GM12878 (cell line): ENCODE results near the gene SLCO1A2.

Experiments used
- EP300 ChIP-seq, 2 experiments: fragments of 150-350 bp in 1 of 2; IDR thresholded peaks; 2 replicates each; pipeline ENCODE4 v1.6.1; 2011 to 2012; ENCODE audit warnings: low read depth in 2 of 2, low read length in 2 of 2, borderline replicate concordance in 1 of 2, improper control_type of control experiment in 1 of 2, inconsistent platforms in 1 of 2; ENCODE audit not compliant: control insufficient read depth in 1 of 2
- GABPA ChIP-seq: IDR thresholded peaks from 2 replicates; pipeline ENCODE4 v1.6.1; 2014; ENCODE audit warnings: antibody characterized with exemption, low read depth, mild to moderate bottlenecking, inconsistent platforms
- SUZ12 ChIP-seq: fragments of 200-600 bp; sonication (generic); IDR thresholded peaks from one replicate; pipeline ENCODE4 v1.6.1; 2018; ENCODE audit warnings: antibody characterized with exemption, mild to moderate bottlenecking; ENCODE audit not compliant: unreplicated experiment
- TARDBP ChIP-seq: IDR thresholded peaks from 2 replicates; pipeline ENCODE4 v1.6.1; 2016; ENCODE audit warnings: borderline replicate concordance
- TF ChIP-seq, protein P1 (sequence below): fragments of 450-650 bp; IDR thresholded peaks from 2 replicates; pipeline ENCODE4 v1.6.1; 2014; ENCODE audit warnings: mild to moderate bottlenecking
- TF ChIP-seq, protein P2 (sequence below): IDR thresholded peaks from 2 replicates; pipeline ENCODE4 v1.6.1; 2011; ENCODE audit warnings: mild to moderate bottlenecking, low read depth, low read length, moderate library complexity; ENCODE audit not compliant: insufficient replicate concordance
- TF ChIP-seq, protein P3 (sequence below), 3 experiments: IDR thresholded peaks in 2 of 3; conservative IDR thresholded peaks in 1 of 3; 2 replicates each; pipeline ENCODE4 v1.5.1; 2011; ENCODE audit warnings: low read depth in 3 of 3, low read length in 3 of 3, mild to moderate bottlenecking in 3 of 3, control low read depth in 2 of 3, moderate library complexity in 2 of 3, inconsistent platforms in 1 of 3, mixed read lengths in 1 of 3; ENCODE audit not compliant: control insufficient read depth in 2 of 3, insufficient read depth in 1 of 3; ENCODE audit errors: extremely low read depth in 1 of 3
- TF ChIP-seq, protein P4 (sequence below): fragments of 150-350 bp; IDR thresholded peaks from 2 replicates; pipeline ENCODE4 v1.6.1; 2016; ENCODE audit warnings: low read depth, low read length
- TF ChIP-seq, protein P5 (sequence below): IDR thresholded peaks from 2 replicates; pipeline ENCODE4 v1.6.1; 2012; ENCODE audit warnings: low read depth, low read length, improper control_type of control experiment

DNA sequence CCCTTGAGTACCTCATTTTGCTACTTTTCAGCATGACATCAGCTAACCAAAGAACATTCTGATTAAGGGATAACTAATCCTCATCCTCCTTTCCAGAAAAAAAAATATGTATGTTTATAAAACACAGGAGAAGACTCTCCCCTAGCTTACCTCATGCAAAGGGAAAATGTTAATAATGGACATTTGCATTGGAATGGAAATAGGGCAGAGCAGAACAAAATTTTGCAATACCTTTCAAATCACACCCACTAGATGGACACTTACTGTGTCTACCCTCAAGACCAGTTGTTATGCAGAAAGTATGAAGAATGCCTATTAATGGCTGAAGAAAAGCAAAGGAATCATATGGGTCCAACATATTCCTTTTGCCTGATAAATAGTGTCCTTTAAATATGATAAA, 8.9 kb upstream of the SLCO1A2 start:
- TF ChIP-seq GABPA = no peak
- TF ChIP-seq, protein P1, sequence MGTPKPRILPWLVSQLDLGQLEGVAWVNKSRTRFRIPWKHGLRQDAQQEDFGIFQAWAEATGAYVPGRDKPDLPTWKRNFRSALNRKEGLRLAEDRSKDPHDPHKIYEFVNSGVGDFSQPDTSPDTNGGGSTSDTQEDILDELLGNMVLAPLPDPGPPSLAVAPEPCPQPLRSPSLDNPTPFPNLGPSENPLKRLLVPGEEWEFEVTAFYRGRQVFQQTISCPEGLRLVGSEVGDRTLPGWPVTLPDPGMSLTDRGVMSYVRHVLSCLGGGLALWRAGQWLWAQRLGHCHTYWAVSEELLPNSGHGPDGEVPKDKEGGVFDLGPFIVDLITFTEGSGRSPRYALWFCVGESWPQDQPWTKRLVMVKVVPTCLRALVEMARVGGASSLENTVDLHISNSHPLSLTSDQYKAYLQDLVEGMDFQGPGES = no peak
- TF ChIP-seq, protein P2, sequence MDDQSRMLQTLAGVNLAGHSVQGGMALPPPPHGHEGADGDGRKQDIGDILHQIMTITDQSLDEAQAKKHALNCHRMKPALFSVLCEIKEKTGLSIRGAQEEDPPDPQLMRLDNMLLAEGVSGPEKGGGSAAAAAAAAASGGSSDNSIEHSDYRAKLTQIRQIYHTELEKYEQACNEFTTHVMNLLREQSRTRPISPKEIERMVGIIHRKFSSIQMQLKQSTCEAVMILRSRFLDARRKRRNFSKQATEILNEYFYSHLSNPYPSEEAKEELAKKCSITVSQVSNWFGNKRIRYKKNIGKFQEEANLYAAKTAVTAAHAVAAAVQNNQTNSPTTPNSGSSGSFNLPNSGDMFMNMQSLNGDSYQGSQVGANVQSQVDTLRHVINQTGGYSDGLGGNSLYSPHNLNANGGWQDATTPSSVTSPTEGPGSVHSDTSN = no peak
- TF ChIP-seq TARDBP = no peak
- no peak for TF ChIP-seq EP300 (IDR thresholded peaks at IDR 0.05; ENCODE audit: borderline replicate concordance in 1 of 2, control insufficient read depth in 1 of 2, low read depth in 2 of 2, low read length in 2 of 2)
- TF ChIP-seq, protein P3, sequence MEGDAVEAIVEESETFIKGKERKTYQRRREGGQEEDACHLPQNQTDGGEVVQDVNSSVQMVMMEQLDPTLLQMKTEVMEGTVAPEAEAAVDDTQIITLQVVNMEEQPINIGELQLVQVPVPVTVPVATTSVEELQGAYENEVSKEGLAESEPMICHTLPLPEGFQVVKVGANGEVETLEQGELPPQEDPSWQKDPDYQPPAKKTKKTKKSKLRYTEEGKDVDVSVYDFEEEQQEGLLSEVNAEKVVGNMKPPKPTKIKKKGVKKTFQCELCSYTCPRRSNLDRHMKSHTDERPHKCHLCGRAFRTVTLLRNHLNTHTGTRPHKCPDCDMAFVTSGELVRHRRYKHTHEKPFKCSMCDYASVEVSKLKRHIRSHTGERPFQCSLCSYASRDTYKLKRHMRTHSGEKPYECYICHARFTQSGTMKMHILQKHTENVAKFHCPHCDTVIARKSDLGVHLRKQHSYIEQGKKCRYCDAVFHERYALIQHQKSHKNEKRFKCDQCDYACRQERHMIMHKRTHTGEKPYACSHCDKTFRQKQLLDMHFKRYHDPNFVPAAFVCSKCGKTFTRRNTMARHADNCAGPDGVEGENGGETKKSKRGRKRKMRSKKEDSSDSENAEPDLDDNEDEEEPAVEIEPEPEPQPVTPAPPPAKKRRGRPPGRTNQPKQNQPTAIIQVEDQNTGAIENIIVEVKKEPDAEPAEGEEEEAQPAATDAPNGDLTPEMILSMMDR (IDR thresholded peaks at IDR 0.05 in 2 of 3, conservative IDR thresholded peaks at IDR 0.05 in 1 of 3; ENCODE audit: control insufficient read depth in 2 of 3, extremely low read depth in 1 of 3, insufficient read depth in 1 of 3, low read depth in 3 of 3, low read length in 3 of 3) = no peak
- no peak for TF ChIP-seq SUZ12
- TF ChIP-seq, protein P4, sequence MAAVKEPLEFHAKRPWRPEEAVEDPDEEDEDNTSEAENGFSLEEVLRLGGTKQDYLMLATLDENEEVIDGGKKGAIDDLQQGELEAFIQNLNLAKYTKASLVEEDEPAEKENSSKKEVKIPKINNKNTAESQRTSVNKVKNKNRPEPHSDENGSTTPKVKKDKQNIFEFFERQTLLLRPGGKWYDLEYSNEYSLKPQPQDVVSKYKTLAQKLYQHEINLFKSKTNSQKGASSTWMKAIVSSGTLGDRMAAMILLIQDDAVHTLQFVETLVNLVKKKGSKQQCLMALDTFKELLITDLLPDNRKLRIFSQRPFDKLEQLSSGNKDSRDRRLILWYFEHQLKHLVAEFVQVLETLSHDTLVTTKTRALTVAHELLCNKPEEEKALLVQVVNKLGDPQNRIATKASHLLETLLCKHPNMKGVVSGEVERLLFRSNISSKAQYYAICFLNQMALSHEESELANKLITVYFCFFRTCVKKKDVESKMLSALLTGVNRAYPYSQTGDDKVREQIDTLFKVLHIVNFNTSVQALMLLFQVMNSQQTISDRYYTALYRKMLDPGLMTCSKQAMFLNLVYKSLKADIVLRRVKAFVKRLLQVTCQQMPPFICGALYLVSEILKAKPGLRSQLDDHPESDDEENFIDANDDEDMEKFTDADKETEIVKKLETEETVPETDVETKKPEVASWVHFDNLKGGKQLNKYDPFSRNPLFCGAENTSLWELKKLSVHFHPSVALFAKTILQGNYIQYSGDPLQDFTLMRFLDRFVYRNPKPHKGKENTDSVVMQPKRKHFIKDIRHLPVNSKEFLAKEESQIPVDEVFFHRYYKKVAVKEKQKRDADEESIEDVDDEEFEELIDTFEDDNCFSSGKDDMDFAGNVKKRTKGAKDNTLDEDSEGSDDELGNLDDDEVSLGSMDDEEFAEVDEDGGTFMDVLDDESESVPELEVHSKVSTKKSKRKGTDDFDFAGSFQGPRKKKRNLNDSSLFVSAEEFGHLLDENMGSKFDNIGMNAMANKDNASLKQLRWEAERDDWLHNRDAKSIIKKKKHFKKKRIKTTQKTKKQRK = no peak
- TF ChIP-seq, protein P5, sequence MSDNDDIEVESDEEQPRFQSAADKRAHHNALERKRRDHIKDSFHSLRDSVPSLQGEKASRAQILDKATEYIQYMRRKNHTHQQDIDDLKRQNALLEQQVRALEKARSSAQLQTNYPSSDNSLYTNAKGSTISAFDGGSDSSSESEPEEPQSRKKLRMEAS = no peak
